ENCODE measurements around the gene ALDH9A1. TPM values are rescaled to one million over a fixed set of nuclear protein-coding genes. Genes with fewer than 3 reads are reported as not detected.
"Not testable (repeated sequence)": the region's sequence is repeated elsewhere in the genome, so short reads cannot be mapped to it uniquely, and the experiment has no call there.

Gene ALDH9A1
- total RNA-seq (2014; rRNA removed; shearing (Covaris generic)) = 26.8 and 34.8 TPM in 2 replicates

DNA sequence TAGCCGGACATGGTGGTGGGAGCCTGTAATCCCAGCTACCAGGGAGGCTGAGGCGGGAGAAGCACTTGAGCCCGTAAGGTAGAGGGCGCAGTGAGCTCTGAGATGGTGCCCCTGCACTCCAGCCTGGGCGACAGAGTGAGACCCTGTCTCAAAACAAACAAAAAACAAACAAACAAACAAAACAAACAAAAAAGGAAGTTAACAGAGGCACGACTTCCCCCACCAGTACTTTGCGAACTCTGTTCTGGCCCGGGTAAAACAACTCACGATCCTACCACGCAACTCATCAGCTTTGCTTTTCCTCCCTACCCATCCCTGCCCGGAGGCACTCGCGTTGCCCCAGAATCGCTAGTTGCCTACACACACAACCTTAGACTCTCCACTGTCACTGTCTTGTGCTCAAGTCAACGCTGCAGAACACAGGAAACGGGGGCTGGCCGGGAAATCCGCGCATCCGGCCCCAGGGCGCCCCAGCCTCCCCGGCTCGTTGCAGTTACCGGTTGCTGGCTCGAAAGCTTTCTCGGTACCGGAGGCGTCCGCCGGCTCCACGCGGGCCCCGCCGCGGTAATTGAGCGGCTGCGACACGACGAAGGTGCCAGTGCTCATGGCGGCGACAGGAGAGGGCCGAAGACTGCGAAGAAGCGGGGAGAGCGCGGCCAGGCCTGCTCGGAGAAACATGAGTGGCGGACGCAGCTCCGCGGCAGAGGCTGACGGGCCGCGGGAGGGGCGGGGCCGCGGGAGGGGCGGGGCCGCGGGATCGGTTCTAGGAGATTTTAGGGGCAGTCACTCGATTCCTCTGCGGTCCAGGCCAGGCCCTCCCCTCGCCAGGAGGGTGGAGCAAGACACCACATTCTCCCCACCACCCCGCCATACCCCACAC lies at the start of gene ALDH9A1:
ALDH9A1 (minus strand) TSS at position 682 of the 880 bp plus-strand sequence; CDS start at position 678, 4 bp downstream.
- DNase-seq (ENCODE audit: low spot score) = peak; percentile 51

DNA sequence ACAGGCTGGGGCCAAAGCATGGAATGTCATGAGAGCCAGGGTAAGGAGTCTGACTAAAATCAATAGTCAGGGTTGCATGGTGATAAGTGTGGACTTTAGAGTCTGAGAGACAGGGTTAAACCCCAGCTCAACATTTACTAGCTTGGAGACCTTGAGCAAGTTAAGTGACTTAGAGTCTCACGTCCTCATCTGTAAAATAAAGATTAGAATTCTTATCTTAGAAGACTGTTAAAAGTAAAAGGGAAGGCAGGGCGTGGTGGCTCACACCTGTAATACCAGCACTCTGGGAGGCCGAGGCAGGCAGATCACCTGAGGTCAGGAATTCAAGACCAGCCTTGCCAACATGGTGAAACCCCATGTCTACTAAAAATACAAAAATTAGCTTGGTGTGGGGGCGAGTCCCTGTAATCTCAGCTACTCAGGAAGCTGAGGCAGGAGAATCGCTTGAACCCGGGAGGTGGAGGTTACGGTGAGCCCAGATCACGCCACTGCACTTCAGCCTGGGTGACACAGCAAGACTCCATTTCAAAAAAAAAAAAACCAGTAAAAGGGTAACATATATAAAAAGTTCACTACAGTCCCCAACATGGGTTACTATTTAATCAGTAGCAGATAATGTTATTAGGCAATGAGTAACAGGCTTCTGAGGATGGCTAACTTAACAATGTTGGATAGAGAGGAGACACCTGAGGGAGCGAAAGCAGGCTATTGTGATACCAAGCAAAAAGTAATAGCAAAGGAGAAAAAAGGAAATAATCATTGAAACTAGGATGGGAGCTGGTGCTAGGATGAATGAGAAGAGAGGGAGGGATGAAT lies 49.5 kb upstream of the ALDH9A1 start:
- DNase-seq (ENCODE audit: low spot score) = no peak

DNA sequence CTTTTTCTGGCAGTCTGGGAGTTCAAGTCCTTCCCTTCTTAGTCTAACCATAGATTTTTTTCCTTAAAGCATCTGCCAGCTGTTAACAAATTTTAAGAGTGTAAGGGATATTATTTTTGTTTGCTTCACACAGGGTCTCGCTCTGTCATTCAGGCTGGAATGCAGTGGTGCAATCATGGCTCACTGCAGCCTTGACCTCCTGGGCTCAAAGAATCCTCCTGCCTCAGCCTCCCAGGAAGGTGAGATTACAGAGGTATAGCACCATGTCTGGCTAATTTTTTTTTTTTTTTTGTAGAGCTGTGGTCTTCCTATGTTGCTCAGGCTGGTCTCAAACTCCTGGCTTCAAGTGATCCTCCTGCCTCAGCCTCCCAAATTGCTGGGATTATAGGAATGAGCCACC lies 46.6 kb upstream of the ALDH9A1 start:
- not testable (repeated sequence) for DNase-seq (ENCODE audit: low spot score)

DNA sequence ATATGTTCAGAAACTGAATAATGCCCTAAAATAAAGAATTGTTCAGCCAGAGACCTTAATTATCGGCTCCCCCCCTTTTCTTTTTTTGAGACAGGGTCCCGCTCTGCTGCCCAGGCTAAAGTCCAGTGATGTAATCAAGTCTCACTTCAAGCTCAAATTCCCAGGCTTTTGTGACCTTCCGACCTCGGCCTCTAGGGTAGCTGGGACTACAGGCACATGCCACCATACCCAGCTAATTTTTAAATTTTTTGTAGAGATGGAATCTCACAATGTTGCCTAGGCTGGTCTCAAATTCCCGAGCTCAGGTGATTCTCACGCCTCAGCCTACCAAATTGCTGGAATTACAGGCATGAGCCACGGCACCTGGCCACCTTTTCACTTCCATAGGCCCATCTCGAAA lies 43.8 kb upstream of the ALDH9A1 start:
- DNase-seq (ENCODE audit: low spot score) = no peak

DNA sequence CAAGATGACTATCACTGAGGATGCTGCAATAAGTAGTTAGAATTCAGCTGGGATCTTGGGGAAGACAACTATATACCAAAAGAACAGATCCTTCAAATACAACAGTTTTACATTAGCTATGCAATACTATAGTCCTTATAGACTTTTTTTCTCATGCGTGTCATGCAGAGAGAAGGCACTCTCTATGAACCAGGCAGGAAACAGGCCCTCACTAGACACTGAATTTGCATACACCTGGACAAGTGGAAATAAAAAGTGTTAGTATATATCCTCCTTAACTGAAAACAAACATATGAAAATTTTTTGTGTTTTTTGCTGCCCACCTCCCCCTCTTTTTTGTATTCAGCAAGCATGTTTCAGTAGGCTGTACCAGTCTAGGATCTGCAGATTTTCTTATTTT lies 40.4 kb upstream of the ALDH9A1 start:
- DNase-seq (ENCODE audit: low spot score) = no peak

DNA sequence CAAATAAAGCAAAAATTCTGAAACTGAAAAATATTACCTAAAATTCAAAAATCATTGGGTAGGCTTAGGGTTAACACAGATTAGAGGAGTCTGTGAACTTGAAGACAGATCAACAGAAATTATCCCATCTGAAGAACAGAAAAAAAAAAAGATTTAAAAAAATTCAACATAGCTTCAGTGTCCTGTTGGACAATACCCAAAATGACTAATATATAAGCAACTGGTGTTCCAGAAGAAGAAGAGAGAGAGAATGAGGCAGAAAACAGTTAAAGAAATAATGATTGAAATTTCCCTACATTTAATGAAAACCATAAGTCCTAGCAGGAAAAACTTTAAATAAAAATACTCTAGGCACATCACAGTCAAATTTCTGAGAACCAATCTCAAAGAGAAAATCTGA lies 38.8 kb upstream of the ALDH9A1 start:
- no peak for DNase-seq (ENCODE audit: low spot score)

DNA sequence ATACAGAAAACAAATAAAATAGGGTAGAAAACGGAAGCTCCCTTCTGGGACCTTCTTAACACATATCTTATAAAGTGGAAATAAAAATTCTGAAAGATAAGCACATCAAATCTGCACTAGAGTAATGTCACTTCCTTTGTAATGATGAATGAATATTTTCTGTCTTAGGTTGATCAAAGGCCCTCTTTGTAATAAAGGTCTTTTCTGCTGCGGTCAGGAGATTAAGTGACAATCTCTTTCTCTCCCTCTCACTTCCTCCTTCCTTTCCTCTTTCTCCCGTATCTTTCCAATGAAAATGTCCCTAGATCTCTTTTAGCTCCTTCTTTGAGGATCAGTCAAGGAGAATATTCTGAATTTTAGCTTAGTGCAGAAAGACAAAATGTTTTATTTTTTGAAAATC lies 36.5 kb upstream of the ALDH9A1 start:
- DNase-seq (ENCODE audit: low spot score) = no peak

DNA sequence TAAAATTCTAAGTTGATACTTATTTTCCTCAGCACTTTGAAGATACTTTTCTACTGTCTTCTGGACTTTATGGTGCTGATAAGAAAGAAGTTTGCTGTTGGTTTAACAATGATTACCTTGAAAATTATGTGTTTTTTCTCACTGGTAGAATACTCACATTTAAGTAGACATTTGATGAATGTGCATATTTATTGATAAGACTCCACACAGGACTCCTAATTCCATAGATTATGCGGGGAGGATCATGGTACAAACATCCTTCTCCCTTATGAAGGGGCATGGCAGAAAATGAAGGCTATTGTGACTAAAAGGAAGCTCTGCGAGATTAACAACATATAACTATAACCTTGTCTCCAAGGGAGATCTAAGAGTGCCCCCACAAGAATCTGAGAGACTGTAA lies 28.5 kb upstream of the ALDH9A1 start:
- DNase-seq (ENCODE audit: low spot score) = no peak

DNA sequence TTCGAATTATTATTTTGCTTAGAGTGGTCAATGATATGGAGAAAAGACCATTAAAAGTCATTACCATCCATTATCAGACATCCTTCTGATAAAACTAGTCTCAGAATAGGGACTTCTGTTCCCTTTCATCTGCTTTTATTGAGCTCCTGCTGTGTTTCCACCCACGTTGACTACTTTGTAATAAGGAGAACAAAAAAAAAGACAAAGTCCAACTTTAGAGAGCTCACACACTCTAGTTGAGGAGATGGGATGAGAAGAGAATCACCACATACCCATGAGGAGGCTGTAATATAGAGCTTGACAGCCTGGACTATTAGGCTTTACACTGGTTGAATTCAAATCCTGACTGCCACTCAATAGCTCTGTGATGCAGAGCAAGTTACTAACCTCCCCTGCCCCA lies 27.8 kb upstream of the ALDH9A1 start:
- DNase-seq (ENCODE audit: low spot score) = no peak

DNA sequence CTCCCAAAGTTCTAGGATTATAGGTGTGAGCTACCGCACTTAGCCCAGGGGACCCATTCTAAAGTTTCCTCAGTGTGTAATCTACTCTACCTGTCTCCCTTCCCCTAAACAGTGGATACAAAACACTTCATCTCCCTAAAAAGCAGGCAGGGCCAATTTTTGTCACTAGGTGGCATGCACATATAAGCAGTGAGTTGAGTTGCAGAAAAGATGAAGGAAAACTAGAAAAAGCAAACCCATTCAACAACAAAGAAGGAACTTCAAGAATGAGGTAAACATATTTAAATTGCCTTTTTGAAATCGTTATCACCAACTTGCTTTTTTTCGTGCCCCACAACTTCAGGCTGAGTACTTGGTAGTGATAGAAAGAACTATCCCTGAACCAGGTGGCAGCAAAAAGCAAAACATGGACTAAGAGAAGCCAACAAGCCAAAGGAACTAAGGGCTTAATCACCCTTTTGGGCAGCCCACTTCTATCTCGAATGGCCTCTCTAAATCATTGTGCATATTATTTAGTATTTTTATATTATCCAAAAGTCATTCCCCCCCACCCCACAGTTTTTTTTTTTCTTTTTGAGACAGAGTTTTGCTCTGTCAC lies 19.7 kb upstream of the ALDH9A1 start:
- peak; percentile 36 for DNase-seq (ENCODE audit: low spot score)

DNA sequence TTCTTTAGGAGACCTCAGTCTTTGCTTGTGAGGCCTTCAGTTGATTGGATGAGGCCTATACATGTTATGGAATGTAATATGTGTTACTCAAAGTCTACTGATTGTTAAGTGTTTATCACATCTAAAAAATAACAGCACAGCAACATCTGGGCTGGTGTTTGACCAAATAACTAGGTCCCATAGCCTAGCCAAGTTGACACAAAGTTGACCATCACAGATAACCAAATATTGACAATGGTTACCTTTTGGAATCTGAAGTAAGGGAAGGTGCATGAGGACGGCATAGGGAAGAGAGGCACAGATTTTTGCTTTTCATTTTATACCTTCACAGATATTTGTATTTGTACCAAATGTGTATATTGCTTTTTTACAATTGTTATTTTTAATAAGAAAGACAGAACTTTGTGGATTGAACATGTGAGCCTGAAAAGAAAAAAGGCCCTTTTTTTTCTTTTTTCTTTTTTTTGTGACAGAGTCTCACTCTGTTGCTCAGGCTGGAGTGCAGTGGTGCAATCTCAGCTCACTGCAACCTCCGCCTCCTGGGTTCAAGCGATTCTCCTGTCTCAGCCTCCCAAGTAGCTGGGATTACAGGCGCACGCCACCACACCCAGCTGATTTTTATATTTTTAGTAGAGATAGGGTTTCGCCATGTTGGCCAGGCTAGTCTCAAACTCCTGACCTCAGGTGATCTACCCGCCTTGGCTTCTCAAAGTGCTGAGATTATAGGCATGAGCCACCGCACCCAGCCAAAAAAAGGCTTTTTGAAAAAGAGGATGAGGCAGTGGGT lies 18.1 kb upstream of the ALDH9A1 start:
- not testable (repeated sequence) for DNase-seq (ENCODE audit: low spot score)

DNA sequence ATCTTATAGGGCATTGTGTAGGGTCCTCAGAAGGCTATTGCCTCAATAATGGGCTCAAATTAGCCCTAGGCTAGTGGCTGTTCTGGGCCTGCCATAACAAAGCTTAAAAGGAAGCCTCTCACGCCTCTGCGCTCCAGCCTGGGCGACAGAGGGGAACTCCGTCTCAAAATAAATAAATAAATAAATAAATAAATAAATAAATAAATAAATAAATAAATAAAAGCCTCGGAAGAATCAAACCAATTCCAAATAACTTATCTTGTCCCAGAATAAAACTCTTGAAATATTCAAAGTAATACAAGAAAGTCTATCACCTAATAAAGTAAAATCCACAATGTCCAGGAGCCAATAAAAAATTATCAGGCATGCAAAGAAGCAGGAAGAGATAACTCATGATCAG lies 14.4 kb upstream of the ALDH9A1 start:
- DNase-seq (ENCODE audit: low spot score) = no peak

DNA sequence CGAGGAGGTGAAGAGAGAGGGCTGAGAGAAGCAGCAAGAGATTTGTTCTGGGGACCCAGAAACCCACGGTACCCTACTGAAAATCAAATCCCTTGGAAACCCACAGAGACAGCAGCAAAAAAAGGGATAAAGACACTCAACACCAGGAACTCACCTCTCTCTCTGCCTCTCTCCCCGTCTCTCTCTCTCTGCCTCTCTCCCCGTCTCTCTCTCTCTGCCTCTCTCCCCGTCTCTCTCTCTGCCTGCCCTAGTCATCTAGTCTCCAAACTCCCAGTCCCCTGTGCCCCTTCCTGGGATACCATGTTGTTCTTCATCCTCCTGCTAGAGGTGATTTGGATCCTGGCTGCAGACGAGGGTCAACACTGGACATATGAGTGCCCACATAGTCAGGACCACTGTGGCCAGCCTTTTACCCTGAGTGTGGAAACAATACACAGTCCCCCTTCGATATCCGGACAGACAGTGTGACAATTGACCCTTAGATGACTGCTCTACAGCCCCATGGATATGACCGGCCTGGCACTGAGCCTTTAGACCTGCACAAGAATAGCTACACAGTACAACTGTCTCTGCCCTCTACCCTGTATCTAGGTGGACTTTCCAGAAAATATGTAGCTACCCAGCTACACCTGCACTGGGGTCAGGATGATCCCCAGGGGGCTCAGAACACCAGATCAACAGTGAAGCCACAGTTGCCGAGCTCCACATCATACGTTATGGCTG lies 9.8 kb upstream of the ALDH9A1 start:
- DNase-seq (ENCODE audit: low spot score) = no peak

DNA sequence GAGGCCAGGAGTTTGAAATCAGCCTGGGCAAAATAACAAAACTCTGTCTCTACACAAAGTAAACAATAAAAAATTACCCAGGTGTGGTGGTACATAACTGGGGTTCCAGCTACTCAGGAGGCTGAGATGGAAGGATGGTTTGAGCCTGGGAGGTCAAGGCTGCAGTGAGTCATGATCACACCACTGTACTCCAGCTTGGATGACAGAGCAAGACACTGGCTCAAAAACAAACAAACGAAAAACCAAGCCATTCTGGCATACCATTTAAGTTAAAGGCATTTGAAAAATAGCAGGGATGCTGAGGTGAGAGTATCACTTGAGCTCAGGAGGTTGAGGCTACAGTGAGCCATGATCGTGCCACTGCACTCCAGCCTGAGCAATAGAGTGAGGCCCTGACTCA lies 5.3 kb upstream of the ALDH9A1 start:
- DNase-seq (ENCODE audit: low spot score) = no peak

DNA sequence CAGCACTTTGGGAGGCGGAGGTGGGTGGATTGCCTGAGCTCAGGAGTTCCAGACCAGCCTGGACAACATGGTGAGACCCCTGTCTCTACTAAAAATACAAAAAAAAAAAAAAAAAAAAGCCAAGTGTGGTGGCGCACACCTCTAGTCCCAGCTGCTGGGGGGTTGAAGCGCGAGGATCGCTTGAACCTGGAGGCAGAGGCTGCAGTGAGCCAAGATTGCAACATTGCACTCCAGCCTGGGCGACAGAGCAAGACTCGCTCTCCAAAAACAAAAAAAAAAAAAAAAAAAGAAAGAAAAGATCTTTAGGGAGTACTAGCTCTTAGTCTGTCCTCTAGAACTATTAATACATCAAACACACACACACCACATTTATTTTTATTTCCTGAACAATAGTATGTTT lies 3.6 kb upstream of the ALDH9A1 start:
- DNase-seq (ENCODE audit: low spot score) = not testable (repeated sequence)

DNA sequence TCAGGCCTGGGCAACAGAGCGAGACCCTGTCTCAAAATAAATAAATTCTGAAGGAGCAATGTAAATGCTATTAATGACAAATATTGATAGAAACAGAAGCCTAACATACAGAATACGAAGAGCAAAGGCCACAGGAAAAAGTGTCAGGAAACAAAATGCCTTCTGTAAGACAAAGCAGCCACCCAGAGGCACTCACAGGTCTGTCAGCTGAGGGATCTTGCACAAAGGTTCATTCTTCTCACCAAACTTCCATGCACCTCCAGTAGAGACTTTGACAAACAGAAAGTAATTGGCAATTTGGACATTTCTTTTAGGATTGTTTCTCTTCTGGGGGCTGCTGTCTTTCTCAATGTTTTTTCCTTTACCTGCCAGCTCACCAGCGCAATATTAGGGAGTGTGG lies 1.2 kb upstream of the ALDH9A1 start:
- DNase-seq (ENCODE audit: low spot score) = no peak

DNA sequence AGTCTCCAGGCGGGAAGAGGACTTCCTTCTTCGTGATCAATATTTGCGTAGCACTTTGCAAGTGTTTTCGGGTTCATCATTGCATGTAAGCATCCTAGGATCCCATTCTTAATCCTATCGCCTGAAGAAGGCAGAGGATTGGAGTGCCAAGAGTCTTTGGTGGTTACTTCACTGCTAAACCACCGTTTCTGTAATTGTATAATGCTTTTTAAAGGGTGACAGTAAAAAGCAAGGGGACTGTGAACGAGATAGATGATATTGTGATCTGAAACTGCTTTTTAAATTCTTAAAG lies 345 bp upstream of the ALDH9A1 start:
- no peak for DNase-seq (ENCODE audit: low spot score)

DNA sequence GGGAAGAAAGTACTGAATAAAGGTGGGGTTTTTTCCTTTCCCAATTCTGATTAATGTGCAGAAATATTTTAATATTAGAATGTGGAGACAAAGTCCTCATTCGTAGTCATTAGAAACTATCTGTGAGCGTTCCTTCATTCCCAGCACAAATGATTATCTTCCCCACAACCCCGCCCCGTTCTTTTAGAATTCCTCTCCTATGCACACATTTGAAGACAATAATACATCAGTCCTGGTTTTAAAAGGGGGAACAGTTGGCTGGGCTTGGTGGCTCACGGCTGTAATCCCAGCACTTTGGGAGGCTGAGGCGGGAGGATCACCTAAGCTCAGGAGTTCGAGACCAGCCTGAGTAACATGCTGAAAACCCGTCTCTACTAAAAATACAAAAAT lies 876 bp downstream of the ALDH9A1 start:
- DNase-seq (ENCODE audit: low spot score) = no peak

DNA sequence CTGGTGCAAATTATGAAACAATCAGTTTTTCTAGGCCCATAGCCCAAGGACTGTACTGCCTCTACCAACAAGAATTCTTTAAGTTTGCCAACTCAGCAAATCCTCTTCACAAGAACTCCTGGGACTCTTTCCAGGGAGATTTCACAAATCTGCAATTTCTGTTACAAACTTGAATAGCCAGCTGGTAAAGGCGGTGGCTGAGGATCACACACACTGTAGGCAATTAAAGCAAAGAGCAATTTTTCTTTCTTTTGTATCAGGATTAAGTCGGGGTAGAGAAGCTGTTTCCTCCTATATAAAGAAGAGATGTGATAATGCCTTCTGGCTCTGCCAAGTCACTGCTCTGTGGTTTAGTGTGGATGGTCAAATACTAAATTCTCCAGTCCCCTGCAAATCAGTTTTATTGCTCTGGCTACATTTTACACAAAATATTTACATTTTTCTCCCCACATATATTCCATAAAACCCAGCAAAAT lies 1.7 kb downstream of the ALDH9A1 start:
- peak; percentile 67 for DNase-seq (ENCODE audit: low spot score)

DNA sequence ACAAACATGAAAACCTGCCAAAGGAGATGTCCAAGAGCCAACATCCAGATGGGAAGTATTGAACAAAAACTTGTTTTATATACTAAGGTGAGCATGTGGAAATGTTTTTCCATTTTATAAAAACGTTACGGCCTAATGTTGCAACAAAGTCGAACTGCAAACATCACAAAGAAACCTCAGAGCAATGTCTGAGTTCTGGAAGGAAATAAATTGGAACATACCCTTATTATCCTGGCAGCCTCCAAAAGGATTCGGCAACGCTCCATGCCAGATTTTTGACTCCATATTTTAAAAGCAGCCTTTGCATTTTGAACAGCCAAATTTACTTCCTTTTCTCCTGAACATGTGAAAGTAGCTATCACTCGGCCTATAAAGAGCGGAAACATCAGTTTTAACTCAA lies 3.3 kb downstream of the ALDH9A1 start:
- no peak for DNase-seq (ENCODE audit: low spot score)

DNA sequence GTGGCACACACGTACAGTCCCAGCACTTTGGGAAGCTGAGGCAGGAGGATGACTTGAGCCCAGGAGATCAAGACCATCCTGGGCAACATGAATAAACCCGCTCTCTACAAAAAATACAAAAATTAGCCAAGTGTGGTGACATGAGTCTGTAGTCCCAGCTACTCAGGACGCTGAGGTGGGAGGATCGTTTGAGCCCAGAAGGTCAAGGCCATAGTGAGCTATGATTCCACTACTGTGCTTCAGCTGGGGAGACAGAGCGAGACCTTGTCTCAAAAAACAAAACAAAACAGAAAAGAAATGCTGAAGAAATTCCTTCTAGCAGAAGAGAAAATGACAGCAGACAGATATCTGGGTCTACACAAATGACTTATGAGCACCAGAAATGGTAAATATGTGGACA lies 10.3 kb downstream of the ALDH9A1 start:
- no peak for DNase-seq (ENCODE audit: low spot score)
